Gastrocnemius medialis (tissue), 4 donors: ENCODE measurements around the gene SFT2D2. TPM values are rescaled to one million over a fixed set of nuclear protein-coding genes. Genes with fewer than 3 reads are reported as not detected.

Source experiments
- ATAC-seq, 2 donors: fragments of 150-250 bp; one replicate each; pipeline ENCODE4 v1.9.1; 2016
- DNase-seq, 2 donors: peaks; one replicate each; pipeline ENCODE4 v3.0.0-alpha.2; 2019
- H3K27ac ChIP-seq, 4 donors: fragments of 200-600 bp; sonication (generic); 1 replicate in 1 of 4; 2 replicates in 3 of 4; pipeline ENCODE4 v1.5.1; 2016 to 2018; ENCODE audit warnings: mild to moderate bottlenecking in 2 of 4, moderate library complexity in 1 of 4
- H3K27me3 ChIP-seq, 3 donors: fragments of 200-600 bp; sonication (generic) in 2 of 3; 1 replicate in 1 of 3; 2 replicates in 2 of 3; pipeline versions ENCODE4 v1.5.1 to v1.6.0; 2016 to 2019; ENCODE audit warnings: mild to moderate bottlenecking in 1 of 3, moderate library complexity in 1 of 3
- H3K36me3 ChIP-seq, 2 donors: fragments of 200-600 bp; sonication (generic) in 1 of 2; one replicate each; pipeline ENCODE4 v1.5.1; 2017 to 2018
- H3K4me1 ChIP-seq, 2 donors: fragments of 200-600 bp; sonication (generic) in 1 of 2; one replicate each; pipeline ENCODE4 v1.5.1; 2016 to 2017; ENCODE audit warnings: mild to moderate bottlenecking in 2 of 2
- H3K4me3 ChIP-seq, 4 donors: fragments of 200-600 bp; sonication (generic) in 3 of 4; 1 replicate in 1 of 4; 2 replicates in 3 of 4; pipeline ENCODE4 v1.5.1; 2016 to 2019; ENCODE audit warnings: mild to moderate bottlenecking in 2 of 4
- H3K9me3 ChIP-seq, 3 donors: fragments of 200-600 bp; sonication (generic) in 2 of 3; 1 replicate in 1 of 3; 2 replicates in 2 of 3; pipeline ENCODE4 v1.5.1; 2016 to 2019
- POLR2A ChIP-seq, 2 donors: fragments of 450-650 bp; IDR thresholded peaks; one replicate each; pipeline ENCODE4 v1.6.1; 2017; ENCODE audit warnings: antibody characterized with exemption in 2 of 2, mild to moderate bottlenecking in 2 of 2, moderate library complexity in 2 of 2
- in situ Hi-C, 4 donors: fragments of 200-750 bp; cut with MboI; loops; one replicate each; pipeline versions ENCODE4 v1.15.0 to v1.8.0; 2017; ENCODE audit warnings: low sequenced_read_pairs in 4 of 4
- intact Hi-C: fragments of 100-400 bp; cut with DNase I; formaldehyde crosslinking; loops from one replicate; pipeline ENCODE4 v1.15.1; 2023; ENCODE audit warnings: low total_unique reads
- total RNA-seq, 4 donors: library from RNA; depleted of rRNA; stranded (reverse); fragments of >200 nt; gene quantifications; one replicate each; pipeline versions ENCODE4 v1.1.0 to v1.2.3, GENCODE V29; 2016
- TF ChIP-seq, protein P1 (sequence below), 5 experiments: fragments of 450-650 bp in 3 of 5; fragments of 200-600 bp in 2 of 5; sonication (generic) in 2 of 5; IDR thresholded peaks in 4 of 5; conservative IDR thresholded peaks in 1 of 5; 1 replicate in 4 of 5; 2 replicates in 1 of 5; pipeline ENCODE4 v1.5.1; 2016 to 2019; ENCODE audit warnings: antibody characterized with exemption in 5 of 5, mild to moderate bottlenecking in 3 of 5, moderate library complexity in 3 of 5

The SFT2D2 gene
- total RNA-seq, 4 donors from 2014 or later = 10.2 to 15.8 (median 11.7) TPM

DNA sequence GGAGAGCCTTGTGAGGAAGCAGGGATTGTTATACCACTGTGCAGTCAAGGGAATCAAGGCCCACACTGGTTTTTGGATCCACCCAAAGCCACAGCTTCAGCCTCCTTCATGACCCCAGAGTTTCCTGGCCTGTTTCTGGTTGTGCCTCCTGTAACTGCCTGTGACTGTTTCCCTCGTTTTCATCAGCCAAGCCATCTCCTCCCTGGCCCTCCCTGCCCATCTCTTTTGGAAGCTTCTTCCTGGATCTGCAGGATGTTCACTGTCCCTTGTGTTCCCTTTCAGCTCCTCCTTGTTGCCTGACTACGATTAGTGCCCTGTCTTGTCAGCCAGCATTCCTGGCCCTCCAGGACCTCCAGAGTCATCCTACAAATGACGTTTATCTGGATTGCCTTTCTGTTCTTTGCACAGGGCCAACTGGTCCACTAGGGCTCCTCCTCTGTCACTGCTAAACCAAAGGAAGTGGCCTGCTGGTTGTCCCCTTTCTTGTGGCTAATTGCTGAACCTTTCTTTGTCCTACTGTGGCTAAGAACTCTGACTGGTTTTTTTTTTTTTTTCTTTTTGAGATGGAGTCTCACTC, 17.9 kb downstream of the SFT2D2 start:
- no peak for DNase-seq
- H3K4me3 ChIP-seq = no peak overlapping the region
- no peaks in the 10 kb centered on the region for H3K27me3 ChIP-seq
- H3K9me3 ChIP-seq = no peaks in the 10 kb centered on the region
- TF ChIP-seq, protein P1, sequence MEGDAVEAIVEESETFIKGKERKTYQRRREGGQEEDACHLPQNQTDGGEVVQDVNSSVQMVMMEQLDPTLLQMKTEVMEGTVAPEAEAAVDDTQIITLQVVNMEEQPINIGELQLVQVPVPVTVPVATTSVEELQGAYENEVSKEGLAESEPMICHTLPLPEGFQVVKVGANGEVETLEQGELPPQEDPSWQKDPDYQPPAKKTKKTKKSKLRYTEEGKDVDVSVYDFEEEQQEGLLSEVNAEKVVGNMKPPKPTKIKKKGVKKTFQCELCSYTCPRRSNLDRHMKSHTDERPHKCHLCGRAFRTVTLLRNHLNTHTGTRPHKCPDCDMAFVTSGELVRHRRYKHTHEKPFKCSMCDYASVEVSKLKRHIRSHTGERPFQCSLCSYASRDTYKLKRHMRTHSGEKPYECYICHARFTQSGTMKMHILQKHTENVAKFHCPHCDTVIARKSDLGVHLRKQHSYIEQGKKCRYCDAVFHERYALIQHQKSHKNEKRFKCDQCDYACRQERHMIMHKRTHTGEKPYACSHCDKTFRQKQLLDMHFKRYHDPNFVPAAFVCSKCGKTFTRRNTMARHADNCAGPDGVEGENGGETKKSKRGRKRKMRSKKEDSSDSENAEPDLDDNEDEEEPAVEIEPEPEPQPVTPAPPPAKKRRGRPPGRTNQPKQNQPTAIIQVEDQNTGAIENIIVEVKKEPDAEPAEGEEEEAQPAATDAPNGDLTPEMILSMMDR (IDR thresholded peaks at IDR 0.05 in 4 of 5, conservative IDR thresholded peaks at IDR 0.05 in 1 of 5) = no peak
- TF ChIP-seq POLR2A (IDR thresholded peaks at IDR 0.05) = no peak
- intact Hi-C loops (no loop called here), in situ Hi-C loops (no loop called here)
- peaks cover 0 to 9% of the 10 kb centered on the region in 2 donors for H3K4me1 ChIP-seq
- peaks cover 0 to 45% of the 10 kb centered on the region in 2 donors for H3K36me3 ChIP-seq
- ATAC-seq = no peak
- H3K27ac ChIP-seq = no peak overlapping the region

DNA sequence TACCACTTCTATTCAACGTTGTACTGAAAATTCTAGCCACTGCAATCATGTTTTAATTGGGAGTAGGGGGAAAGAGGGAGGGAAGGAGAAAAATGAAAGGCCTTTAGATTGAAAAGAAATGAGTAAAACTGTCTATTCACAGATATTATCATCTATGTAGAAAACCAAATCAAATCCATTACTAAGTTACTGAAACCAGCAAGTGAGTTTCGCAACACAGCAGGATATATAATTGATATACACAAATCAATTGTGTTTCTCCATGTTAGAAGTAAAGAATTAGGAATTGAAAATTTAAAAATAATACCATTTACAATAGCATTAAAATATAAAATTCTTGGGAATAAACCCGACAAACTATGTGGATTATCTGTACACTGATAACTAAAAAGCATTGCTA, 19.2 kb downstream of the SFT2D2 start:
- peaks cover 0 to 35% of the 10 kb centered on the region in 2 donors for H3K36me3 ChIP-seq
- no peak overlapping the region for H3K27ac ChIP-seq
- H3K27me3 ChIP-seq = no peaks in the 10 kb centered on the region
- TF ChIP-seq, protein P1 (IDR thresholded peaks at IDR 0.05 in 4 of 5, conservative IDR thresholded peaks at IDR 0.05 in 1 of 5) = no peak
- no peak for TF ChIP-seq POLR2A (IDR thresholded peaks at IDR 0.05)
- no peak overlapping the region for H3K4me3 ChIP-seq
- in situ Hi-C loops = no loop called here
- H3K9me3 ChIP-seq = no peaks in the 10 kb centered on the region
- DNase-seq = no peak
- no peak for ATAC-seq
- intact Hi-C loops = no loop called here
- peaks cover 0 to 9% of the 10 kb centered on the region in 2 donors for H3K4me1 ChIP-seq

DNA sequence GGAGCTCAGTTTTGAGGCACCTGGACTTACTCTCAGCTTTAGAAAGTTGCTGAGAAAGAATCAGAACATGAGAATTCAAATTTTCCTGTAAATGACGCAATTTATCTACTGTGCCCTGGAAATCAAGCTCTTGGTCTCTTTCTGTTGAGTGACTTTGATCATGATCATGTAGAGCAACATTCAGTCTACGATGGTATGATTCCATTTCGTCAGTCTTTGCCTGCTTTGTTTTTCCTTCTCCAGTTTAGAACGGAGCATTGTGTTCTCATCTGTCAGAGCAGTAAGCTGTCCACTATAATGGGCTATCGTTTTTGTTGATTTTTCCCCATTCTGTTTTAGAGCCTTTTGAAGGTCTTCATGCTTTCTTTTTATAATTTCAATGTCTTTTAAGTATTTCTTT, 20.7 kb downstream of the SFT2D2 start:
- Histone ChIP-seq H3K27ac (no peak overlapping the region), H3K4me1 (peaks cover 0 to 9% of the 10 kb centered on the region in 2 donors), H3K36me3 (peaks cover 0 to 36% of the 10 kb centered on the region in 2 donors), H3K9me3 (no peaks in the 10 kb centered on the region), H3K4me3 (no peak overlapping the region), H3K27me3 (no peaks in the 10 kb centered on the region)
- no peak for DNase-seq
- no peak for ATAC-seq
- TF ChIP-seq POLR2A (IDR thresholded peaks at IDR 0.05) = no peak
- TF ChIP-seq, protein P1 (IDR thresholded peaks at IDR 0.05 in 4 of 5, conservative IDR thresholded peaks at IDR 0.05 in 1 of 5) = no peak
- in situ Hi-C loops = no loop called here
- intact Hi-C loops = no loop called here

DNA sequence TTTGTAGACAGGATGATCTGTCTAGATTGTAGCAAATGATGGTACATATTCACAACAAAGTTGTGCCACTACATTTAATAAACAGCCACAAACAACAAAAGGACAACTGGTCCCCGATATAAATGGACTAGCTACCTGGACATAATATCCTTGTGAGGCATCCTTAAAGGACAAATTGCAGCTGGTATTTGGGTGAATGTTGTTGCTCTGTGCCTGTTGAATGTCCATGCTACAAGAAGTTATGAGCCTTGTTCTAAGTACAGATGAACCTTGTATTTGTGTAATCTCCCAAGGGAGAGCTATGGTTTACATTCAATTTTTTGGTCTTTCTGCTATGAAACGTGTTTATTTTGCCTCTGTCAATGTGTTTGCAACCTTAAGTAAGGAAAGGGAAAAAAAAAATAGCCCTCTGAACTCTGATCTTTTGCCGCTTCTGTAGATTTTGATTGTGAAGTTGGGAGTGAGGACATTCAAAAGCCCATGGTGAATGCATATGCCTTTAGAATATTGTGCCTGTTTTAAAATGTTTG, 26.5 kb downstream of the SFT2D2 start:
- ATAC-seq (no peak), DNase-seq (no peak)
- TF ChIP-seq, protein P1 (IDR thresholded peaks at IDR 0.05 in 4 of 5, conservative IDR thresholded peaks at IDR 0.05 in 1 of 5) = no peak
- TF ChIP-seq POLR2A (IDR thresholded peaks at IDR 0.05) = no peak
- intact Hi-C loops = no loop called here
- peaks cover 0 to 12% (median 11%) of the 10 kb centered on the region in 3 donors for H3K9me3 ChIP-seq
- H3K27me3 ChIP-seq = no peaks in the 10 kb centered on the region
- H3K4me1 ChIP-seq = no peaks in the 10 kb centered on the region
- H3K36me3 ChIP-seq = peaks cover 0 to 8% of the 10 kb centered on the region in 2 donors
- in situ Hi-C loops = no loop called here
- H3K27ac ChIP-seq = no peak overlapping the region
- H3K4me3 ChIP-seq = no peak overlapping the region
